Adipose tissue (tissue), 3 donors: Measurements from ENCODE around the gene DNAJA1. TPM values are rescaled to one million over a fixed set of nuclear protein-coding genes. Genes with fewer than 3 reads are reported as not detected.
"Not testable (repeated sequence)": the region's sequence is repeated elsewhere in the genome, so short reads cannot be mapped to it uniquely, and the experiment has no call there.

ENCODE experiments used
- H3K27ac ChIP-seq: one replicate; pipeline ENCODE4 v1.5.1; 2013; ENCODE audit warnings: low read depth, low read length
- WGBS, 3 donors: extraction: QIAGEN DNeasy Blood & Tissue Kit; methylation state at CpG; one replicate each; pipeline ENCODE4 v1.1.7; 2013; 5-methylcytosine and 5-hydroxymethylcytosine counted together
- polyA plus RNA-seq, 3 donors: library from polyadenylated mRNA; stranded (reverse); fragments of 200-250 nt; gene quantifications; one replicate each; pipeline ENCODE4 v1.2.3, GENCODE V29; 2013
- donor health status: healthy with polysubstance abuse.
- donor health status: Bipolar disorder and iron deficiency.
- donor health status: healthy.

Gene DNAJA1
- polyA plus RNA-seq: 100 to 1,000 TPM in 2 of 3 donors, 10 to 100 TPM in 1; 35.6 to 127 (median 115) TPM

GRCh38 chr9:33024966-33025571 is at the start of gene DNAJA1:
TSS of gene DNAJA1 (plus strand) at chr9:33025273. CDS start at chr9:33026485, 1,212 bp downstream.
- H3K27ac ChIP-seq: peak within 1 kb of the TSS; percentile 89
- 0% methylated on average over 59 to 61 of the region's 61 CpGs for WGBS, 3 donors

GRCh38 chr9:32978051-32978450 is 47.0 kb upstream of the DNAJA1 start:
- 88 to 95% (median 92%) methylated on average over 2 of the region's 2 CpGs for WGBS, 3 donors
- H3K27ac ChIP-seq: no peak overlapping the region

GRCh38 chr9:32986971-32987370 is 38.1 kb upstream of the DNAJA1 start:
- WGBS, 3 donors: 95 to 98% (median 97%) methylated on average over 4 of the region's 4 CpGs

GRCh38 chr9:32989660-32990059 is 35.4 kb upstream of the DNAJA1 start:
- WGBS, 3 donors: 94 to 96% (median 95%) methylated on average over 8 of the region's 8 CpGs

More at GRCh38 chr9:32986971-32987370, 38.1 kb upstream of the DNAJA1 start:
- no peak overlapping the region for H3K27ac ChIP-seq

GRCh38 chr9:32991897-32992594 is 33.0 kb upstream of the DNAJA1 start:
- no peak overlapping the region for H3K27ac ChIP-seq
- WGBS, 3 donors: 58 to 81% (median 69%) methylated on average over 6 of the region's 6 CpGs

More at GRCh38 chr9:32989660-32990059, 35.4 kb upstream of the DNAJA1 start:
- no peak overlapping the region for H3K27ac ChIP-seq

- 58 to 68% (median 66%) methylated on average over 3 of the region's 3 CpGs for WGBS, 3 donors
- no peak overlapping the region for H3K27ac ChIP-seq
Observed at GRCh38 chr9:32992595-32993238, 32.4 kb upstream of the DNAJA1 start.

- WGBS, 3 donors: 7 to 11% (median 8%) methylated on average over 11 to 12 of the region's 12 CpGs
Observed at GRCh38 chr9:33000682-33001055, 24.4 kb upstream of the DNAJA1 start.

GRCh38 chr9:33005335-33005734 is 19.7 kb upstream of the DNAJA1 start:
- H3K27ac ChIP-seq: not testable (repeated sequence)

More at GRCh38 chr9:33000682-33001055, 24.4 kb upstream of the DNAJA1 start:
- H3K27ac ChIP-seq: not testable (repeated sequence)

- no peak overlapping the region for H3K27ac ChIP-seq
- 80 to 95% (median 85%) methylated on average over 4 of the region's 4 CpGs for WGBS, 3 donors
Observed at GRCh38 chr9:33007755-33008154, 17.3 kb upstream of the DNAJA1 start.

GRCh38 chr9:33011831-33012230 is 13.2 kb upstream of the DNAJA1 start:
- WGBS, 3 donors: 60 to 82% (median 70%) methylated on average over 3 of the region's 3 CpGs
- H3K27ac ChIP-seq: no peak overlapping the region

GRCh38 chr9:33012328-33013069 is 12.6 kb upstream of the DNAJA1 start:
- H3K27ac ChIP-seq: no peak overlapping the region
- WGBS, 3 donors: 67 to 78% (median 67%) methylated on average over 3 of the region's 3 CpGs

- H3K27ac ChIP-seq: no peak overlapping the region
- whole genome bisulfite sequencing, 3 donors: 75 to 87% (median 86%) methylated on average over 2 of the region's 2 CpGs
Observed at GRCh38 chr9:33013962-33014664, 11.0 kb upstream of the DNAJA1 start.

GRCh38 chr9:33014665-33015014 is 10.4 kb upstream of the DNAJA1 start:
- no peak overlapping the region for H3K27ac ChIP-seq
- 63 to 94% (median 92%) methylated on average over 1 of the region's 1 CpG for WGBS, 3 donors

GRCh38 chr9:33017283-33018041 is 7.6 kb upstream of the DNAJA1 start:
- 78 to 92% (median 90%) methylated on average over 6 of the region's 6 CpGs for WGBS, 3 donors
- H3K27ac ChIP-seq: no peak overlapping the region

GRCh38 chr9:33019797-33020196 is 5.3 kb upstream of the DNAJA1 start:
- 85 to 93% (median 89%) methylated on average over 25 of the region's 25 CpGs for WGBS, 3 donors

GRCh38 chr9:33022303-33022702 is 2.8 kb upstream of the DNAJA1 start:
- WGBS, 3 donors: 86 to 92% (median 91%) methylated on average over 3 of the region's 3 CpGs
- H3K27ac ChIP-seq: no peak overlapping the region

More at GRCh38 chr9:33019797-33020196, 5.3 kb upstream of the DNAJA1 start:
- no peak overlapping the region for H3K27ac ChIP-seq

- H3K27ac ChIP-seq: no peak overlapping the region
- 81 to 83% (median 82%) methylated on average over 7 of the region's 7 CpGs for WGBS, 3 donors
Observed at GRCh38 chr9:33022755-33023154, 2.3 kb upstream of the DNAJA1 start.

GRCh38 chr9:33023661-33024060 is 1.4 kb upstream of the DNAJA1 start:
- WGBS, 3 donors: 92 to 94% (median 93%) methylated on average over 4 of the region's 4 CpGs
- no peak overlapping the region for H3K27ac ChIP-seq
